ENCODE results near the gene SRC. TPM values are rescaled to one million over a fixed set of nuclear protein-coding genes. Genes with fewer than 3 reads are reported as not detected.
A peak's percentile ranks its signal among the peaks of the same experiment; 100 is the strongest.

SRC gene
- total and polyA plus RNA-seq, 3 experiments from 2014 or later, result 1.2 to 2.7 (median 2.4) TPM

DNA sequence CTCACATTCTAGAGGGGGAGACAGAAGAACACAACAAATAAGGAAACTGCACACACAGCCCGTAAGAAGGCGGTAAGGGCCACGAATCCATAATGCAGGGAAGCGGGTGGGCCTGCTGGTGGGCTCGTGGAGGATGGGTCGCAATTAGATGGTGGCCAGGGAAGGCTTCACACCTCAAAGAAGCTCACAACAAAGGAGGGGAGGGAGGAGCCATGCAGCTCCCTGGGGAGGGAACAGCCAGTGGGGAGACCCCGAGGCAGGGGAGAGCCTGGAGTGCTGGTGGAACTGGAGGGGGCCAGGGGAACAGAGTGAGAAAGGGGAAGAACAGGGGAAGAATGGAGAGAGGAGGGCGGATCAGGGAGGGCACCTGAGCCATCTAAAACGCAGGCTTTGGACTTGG, 13.4 kb downstream of the SRC start:
- ChIA-PET POLR2A (no interaction called here), CTCF (no interaction called here)
- Histone ChIP-seq H3K9me3 (ENCODE audit: low read length) (no peaks in the 10 kb centered on the region), H3K36me3 (ENCODE audit: insufficient read depth, low read length) (no peaks in the 10 kb centered on the region), H3K4me1 (ENCODE audit: insufficient read depth, low read length) (no peaks in the 10 kb centered on the region), H3K27me3 (ENCODE audit: insufficient read depth, low read length, poor library complexity, severe bottlenecking) (no peaks in the 10 kb centered on the region), H3K27ac (ENCODE audit: low read depth, low read length) (no peak overlapping the region), H3K4me3 (ENCODE audit: low read length) (no peak overlapping the region)
- H3K27ac Mint-ChIP-seq, result peak overlapping the region in 1 of 8 donors; percentile 83
- H3K9me3 Mint-ChIP-seq, result no peaks in the 10 kb centered on the region
- H3K36me3 Mint-ChIP-seq, result peaks cover 0 to 1% (median 0%) of the 10 kb centered on the region in 3 donors
- no peaks in the 10 kb centered on the region for H3K27me3 Mint-ChIP-seq
- H3K4me1 Mint-ChIP-seq, result peaks cover 0 to 6% (median 0%) of the 10 kb centered on the region in 3 donors
- DNase-seq, result no peak
- no peak overlapping the region for H3K4me3 Mint-ChIP-seq

- Histone ChIP-seq H3K36me3 (ENCODE audit: insufficient read depth, low read length) (no peaks in the 10 kb centered on the region), H3K27me3 (ENCODE audit: insufficient read depth, low read length, poor library complexity, severe bottlenecking) (no peaks in the 10 kb centered on the region), H3K27ac (ENCODE audit: low read depth, low read length) (no peak overlapping the region), H3K4me3 (ENCODE audit: low read length) (no peak overlapping the region), H3K4me1 (ENCODE audit: insufficient read depth, low read length) (no peaks in the 10 kb centered on the region), H3K9me3 (ENCODE audit: low read length) (no peaks in the 10 kb centered on the region)
- H3K4me3 Mint-ChIP-seq, result no peak overlapping the region
- H3K27me3 Mint-ChIP-seq, result no peaks in the 10 kb centered on the region
- no peak for DNase-seq
- peaks cover 0 to 1% (median 0%) of the 10 kb centered on the region in 3 donors for H3K36me3 Mint-ChIP-seq
- H3K9me3 Mint-ChIP-seq, result no peaks in the 10 kb centered on the region
- ChIA-PET POLR2A (interaction anchor here (0.6 kb wide), 1 partner anchor 1120 kb away, joined by 7 read pairs; no protein-coding TSS in a partner anchor), CTCF (no interaction called here)
- no peak overlapping the region for H3K27ac Mint-ChIP-seq
- peaks cover 0 to 6% (median 0%) of the 10 kb centered on the region in 3 donors for H3K4me1 Mint-ChIP-seq
These were observed 13.9 kb downstream of the SRC start for GRCh38 chr20:37359836-37360235.

DNA sequence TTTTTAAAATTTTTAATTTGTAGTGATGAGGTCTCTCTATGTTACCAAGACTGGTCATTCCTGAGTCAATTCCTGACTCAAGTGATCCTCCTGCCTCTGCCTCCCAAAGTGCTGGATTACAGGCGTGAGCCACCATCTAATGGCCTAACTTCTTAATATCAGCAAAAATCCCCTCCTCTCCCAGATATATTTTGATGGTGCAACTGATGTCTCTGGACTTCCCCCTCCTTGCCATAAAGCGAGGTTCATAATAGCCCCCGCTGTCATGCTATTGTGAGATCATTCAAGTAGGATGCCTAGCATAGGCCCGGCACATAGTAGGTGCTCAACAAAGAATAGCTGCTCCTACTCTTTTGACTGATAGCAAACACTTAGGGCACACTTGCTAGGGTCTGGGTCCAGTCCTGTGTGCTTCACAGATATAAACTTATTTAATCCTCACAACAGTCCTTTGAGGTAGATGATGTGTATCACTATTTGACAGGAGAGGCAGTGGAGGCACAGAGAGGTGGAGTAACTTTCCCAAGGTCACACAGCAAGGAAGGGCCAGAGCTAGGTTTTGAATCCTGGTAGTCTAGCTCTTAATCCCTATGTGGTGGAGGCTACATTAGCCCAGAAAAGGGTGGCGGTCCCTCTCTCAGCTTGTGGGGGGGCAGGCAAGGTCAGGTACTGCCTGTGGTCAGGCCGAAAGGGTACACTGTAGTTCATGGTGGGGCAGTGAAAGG, 14.6 kb downstream of the SRC start:
- Mint-ChIP-seq H3K27ac (peak overlapping the region in 2 of 8 donors; percentile 19 to 47), H3K4me1 (peaks cover 0 to 5% (median 0%) of the 10 kb centered on the region in 3 donors), H3K9me3 (no peaks in the 10 kb centered on the region), H3K27me3 (no peaks in the 10 kb centered on the region), H3K4me3 (no peak overlapping the region), H3K36me3 (peaks cover 0 to 1% (median under 1%) of the 10 kb centered on the region in 3 donors)
- Histone ChIP-seq H3K4me1 (ENCODE audit: insufficient read depth, low read length) (no peaks in the 10 kb centered on the region), H3K36me3 (ENCODE audit: insufficient read depth, low read length) (no peaks in the 10 kb centered on the region), H3K9me3 (ENCODE audit: low read length) (no peaks in the 10 kb centered on the region), H3K27me3 (ENCODE audit: insufficient read depth, low read length, poor library complexity, severe bottlenecking) (no peaks in the 10 kb centered on the region), H3K4me3 (ENCODE audit: low read length) (no peak overlapping the region), H3K27ac (ENCODE audit: low read depth, low read length) (no peak overlapping the region)
- DNase-seq, result no peak
- CTCF ChIA-PET, result no interaction called here
- POLR2A ChIA-PET, result interaction anchor here (0.6 kb wide), 1 partner anchor 1120 kb away, joined by 7 read pairs; no protein-coding TSS in a partner anchor

- H3K4me1 ChIP-seq (ENCODE audit: insufficient read depth, low read length), result no peaks in the 10 kb centered on the region
- POLR2A ChIA-PET, result no interaction called here
- H3K9me3 Mint-ChIP-seq, result no peaks in the 10 kb centered on the region
- H3K27me3 Mint-ChIP-seq, result no peaks in the 10 kb centered on the region
- H3K27ac ChIP-seq (ENCODE audit: low read depth, low read length), result no peak overlapping the region
- no peaks in the 10 kb centered on the region for H3K4me1 Mint-ChIP-seq
- H3K4me3 Mint-ChIP-seq, result no peak overlapping the region
- peaks cover 0 to 4% (median 3%) of the 10 kb centered on the region in 3 donors for H3K36me3 Mint-ChIP-seq
- DNase-seq, result no peak
- no peaks in the 10 kb centered on the region for H3K9me3 ChIP-seq (ENCODE audit: low read length)
- H3K36me3 ChIP-seq (ENCODE audit: insufficient read depth, low read length), result no peaks in the 10 kb centered on the region
- no peak overlapping the region for H3K27ac Mint-ChIP-seq
- no peak overlapping the region for H3K4me3 ChIP-seq (ENCODE audit: low read length)
- CTCF ChIA-PET, result no interaction called here
- H3K27me3 ChIP-seq (ENCODE audit: insufficient read depth, low read length, poor library complexity, severe bottlenecking), result no peaks in the 10 kb centered on the region
These were observed 15.4 kb downstream of the SRC start for GRCh38 chr20:37361336-37361735.

DNA sequence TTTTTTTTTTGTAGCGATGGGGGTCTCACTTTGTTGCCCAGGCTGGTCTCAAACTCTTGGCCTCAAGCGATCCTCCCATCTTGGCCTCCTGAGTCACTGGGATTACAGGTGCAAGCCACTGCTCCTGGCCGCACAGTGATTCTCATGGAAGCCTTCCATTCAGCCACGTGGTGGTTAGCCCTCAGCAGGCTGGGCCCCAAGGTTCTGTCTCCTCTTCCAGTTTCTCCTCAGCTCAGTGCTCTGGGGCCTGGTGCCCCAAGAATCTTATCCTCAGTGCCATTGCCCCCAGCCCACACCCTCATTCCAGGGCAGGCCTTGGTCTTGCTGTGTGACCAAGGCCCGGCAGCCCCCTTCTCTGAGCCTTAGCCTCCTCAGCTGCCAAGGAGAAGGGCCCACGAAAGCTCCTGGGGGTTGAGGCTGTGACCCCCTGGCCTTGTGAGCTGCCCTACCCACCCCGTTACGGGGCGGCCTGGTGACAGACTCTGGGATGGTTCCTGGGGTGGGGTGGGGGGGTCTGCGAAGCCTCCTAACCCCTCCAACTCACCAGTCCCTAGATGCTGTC, 16.4 kb downstream of the SRC start:
- ChIA-PET CTCF (interaction anchor here (1.6 kb wide), 1 partner anchor 30 kb away, joined by 3 read pairs; no protein-coding TSS in a partner anchor), POLR2A (no interaction called here)
- Mint-ChIP-seq H3K27me3 (no peaks in the 10 kb centered on the region), H3K4me3 (no peak overlapping the region), H3K27ac (no peak overlapping the region), H3K9me3 (no peaks in the 10 kb centered on the region), H3K36me3 (peaks cover 0 to 4% (median 2%) of the 10 kb centered on the region in 3 donors), H3K4me1 (no peaks in the 10 kb centered on the region)
- Histone ChIP-seq H3K4me1 (ENCODE audit: insufficient read depth, low read length) (no peaks in the 10 kb centered on the region), H3K9me3 (ENCODE audit: low read length) (no peaks in the 10 kb centered on the region), H3K36me3 (ENCODE audit: insufficient read depth, low read length) (no peaks in the 10 kb centered on the region), H3K4me3 (ENCODE audit: low read length) (no peak overlapping the region), H3K27me3 (ENCODE audit: insufficient read depth, low read length, poor library complexity, severe bottlenecking) (no peaks in the 10 kb centered on the region), H3K27ac (ENCODE audit: low read depth, low read length) (no peak overlapping the region)
- no peak for DNase-seq

GRCh38 chr20:37362821-37363220, 16.9 kb downstream of the SRC start:
- H3K9me3 ChIP-seq (ENCODE audit: low read length), result no peaks in the 10 kb centered on the region
- Mint-ChIP-seq H3K4me3 (no peak overlapping the region), H3K27ac (no peak overlapping the region), H3K36me3 (peaks cover 0 to 4% (median 3%) of the 10 kb centered on the region in 3 donors), H3K9me3 (no peaks in the 10 kb centered on the region), H3K4me1 (no peaks in the 10 kb centered on the region), H3K27me3 (no peaks in the 10 kb centered on the region)
- no peak for DNase-seq
- no peak overlapping the region for H3K27ac ChIP-seq (ENCODE audit: low read depth, low read length)
- H3K36me3 ChIP-seq (ENCODE audit: insufficient read depth, low read length), result no peaks in the 10 kb centered on the region
- no peak overlapping the region for H3K4me3 ChIP-seq (ENCODE audit: low read length)
- POLR2A ChIA-PET, result no interaction called here
- H3K4me1 ChIP-seq (ENCODE audit: insufficient read depth, low read length), result no peaks in the 10 kb centered on the region
- no peaks in the 10 kb centered on the region for H3K27me3 ChIP-seq (ENCODE audit: insufficient read depth, low read length, poor library complexity, severe bottlenecking)
- CTCF ChIA-PET, result interaction anchor here (1.6 kb wide), 1 partner anchor 30 kb away, joined by 3 read pairs; no protein-coding TSS in a partner anchor

DNA sequence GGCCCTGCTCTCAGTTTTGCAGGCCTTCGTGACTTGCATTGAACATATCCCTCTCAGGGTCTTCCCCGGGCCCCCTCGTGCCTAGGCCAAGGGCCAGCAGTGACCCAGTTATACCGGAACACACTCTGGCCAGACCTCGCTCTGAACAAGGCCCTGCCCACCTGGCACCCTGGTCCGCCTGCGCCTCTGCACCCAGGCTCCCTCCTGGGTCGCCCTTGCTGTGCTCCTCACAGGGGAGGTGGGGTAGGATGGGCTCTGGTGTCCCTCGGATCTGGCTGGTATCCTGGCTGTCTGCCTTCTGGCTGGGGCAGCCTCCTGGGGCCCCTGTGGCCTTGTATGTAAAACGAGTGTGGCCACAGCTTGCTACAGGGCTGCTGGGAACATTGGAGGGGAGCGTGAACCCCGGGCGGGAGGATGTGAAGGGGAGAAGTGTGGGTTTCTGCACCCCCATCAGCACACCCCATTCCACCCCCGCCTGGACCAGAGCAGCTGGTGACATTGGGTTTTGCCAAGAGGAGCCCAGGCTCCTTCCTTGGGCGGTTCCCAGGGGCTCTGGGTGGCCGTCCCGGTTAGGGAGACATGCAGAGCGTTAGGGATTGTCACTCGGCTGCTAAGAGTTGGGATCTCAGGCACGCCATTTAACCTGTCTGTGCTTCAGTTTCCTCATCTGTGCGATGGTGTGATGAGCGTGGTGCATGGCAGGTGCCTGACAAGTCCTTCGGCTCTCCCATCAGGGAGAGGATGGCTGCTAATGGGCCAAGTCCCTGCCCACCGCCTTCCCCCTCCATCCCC, 17.5 kb downstream of the SRC start:
- Histone ChIP-seq H3K36me3 (ENCODE audit: insufficient read depth, low read length) (no peaks in the 10 kb centered on the region), H3K4me1 (ENCODE audit: insufficient read depth, low read length) (no peaks in the 10 kb centered on the region), H3K27ac (ENCODE audit: low read depth, low read length) (no peak overlapping the region), H3K27me3 (ENCODE audit: insufficient read depth, low read length, poor library complexity, severe bottlenecking) (no peaks in the 10 kb centered on the region), H3K9me3 (ENCODE audit: low read length) (no peaks in the 10 kb centered on the region), H3K4me3 (ENCODE audit: low read length) (no peak overlapping the region)
- ChIA-PET CTCF (interaction anchor here (1.6 kb wide), 1 partner anchor 29 kb away, joined by 3 read pairs; no protein-coding TSS in a partner anchor), POLR2A (no interaction called here)
- Mint-ChIP-seq H3K36me3 (peaks cover 0 to 4% (median 3%) of the 10 kb centered on the region in 3 donors), H3K27ac (peak overlapping the region in 1 of 8 donors; percentile 27), H3K4me1 (no peaks in the 10 kb centered on the region), H3K27me3 (no peaks in the 10 kb centered on the region), H3K9me3 (no peaks in the 10 kb centered on the region), H3K4me3 (no peak overlapping the region)
- DNase-seq, result no peak

Measured in CD8-positive, alpha-beta memory T cell (primary cell).